Mucosa of descending colon (tissue), 3 donors: ENCODE data around the gene DCAF4. TPM values are rescaled to one million over a fixed set of nuclear protein-coding genes. Genes with fewer than 3 reads are reported as not detected.

Experiments
- ATAC-seq: fragments of 200-7000 bp; cut with Tn5 transposase; one replicate; pipeline ENCODE4 v1.9.1; 2020; ENCODE audit warnings: mild to moderate bottlenecking, moderate library complexity
- DNase-seq, 3 donors: peaks; one replicate each; pipeline ENCODE4 v3.0.0-alpha.2; 2020
- H3K36me3 ChIP-seq: fragments of 200-600 bp; one replicate; pipeline ENCODE4 v1.8.0; 2021; ENCODE audit warnings: low read depth, mild to moderate bottlenecking
- H3K4me1 ChIP-seq: fragments of 200-600 bp; one replicate; pipeline ENCODE4 v1.8.0; 2021; ENCODE audit warnings: low read depth, mild to moderate bottlenecking
- H3K4me3 ChIP-seq: fragments of 200-600 bp; one replicate; pipeline ENCODE4 v1.8.0; 2021; ENCODE audit warnings: mild to moderate bottlenecking
- H3K9me3 ChIP-seq: fragments of 200-600 bp; one replicate; pipeline ENCODE4 v1.8.0; 2021; ENCODE audit warnings: mild to moderate bottlenecking
- CTCF ChIP-seq: fragments of 200-600 bp; IDR thresholded peaks from one replicate; pipeline ENCODE4 v1.8.0; 2022; ENCODE audit warnings: antibody characterized with exemption, mild to moderate bottlenecking
- intact Hi-C, 2 donors: fragments of 100-400 bp; cut with DNase I in 1 of 2; cut with micrococcal nuclease in 1 of 2; formaldehyde crosslinking; loops; one replicate each; pipeline versions ENCODE4 v1.11.0 to v1.11.1; 2022; cut with DNase I, micrococcal nuclease
- total RNA-seq, 3 donors: library from RNA; stranded (reverse); fragmentation: NEBNext Ultra II Directional in 2 of 3; extraction: Animal tissue kit (Norgen Biotek cat#: 25700) in 2 of 3; gene quantifications; one replicate each; pipeline versions ENCODE4 v1.2.1 to v1.2.4, GENCODE V29; 2021 to 2023
- donor health status: DM: no; HTN: no; CAD: no; lungs with moderate emphysema.
- donor health status: DM: no; HTN: no; CAD: no.
- donor health status: DM: no; HTN: yes; CAD: no.

The DCAF4 gene
- total RNA-seq, 3 donors from 2014 or later: 13.9 to 27.0 (median 15.7) TPM

DNA sequence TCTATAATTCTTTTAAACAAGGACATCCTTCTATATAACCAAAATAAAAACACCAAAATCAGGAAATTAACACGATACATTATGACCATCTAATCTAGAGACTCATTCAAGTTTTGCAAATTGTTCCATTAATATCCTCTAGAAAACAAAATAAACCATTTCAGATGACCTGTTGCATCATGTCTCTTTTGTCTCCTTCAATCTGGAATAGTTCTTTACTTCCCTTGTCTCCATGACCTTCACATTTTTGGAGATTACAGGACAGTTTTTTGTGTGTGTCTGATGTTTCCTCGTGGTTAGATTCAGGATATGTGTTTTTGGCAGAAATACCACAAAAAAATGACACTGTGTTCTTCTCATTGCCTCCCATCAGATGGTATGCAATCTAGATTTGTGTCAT is 12.5 kb upstream of the DCAF4 start:
- no peak for TF ChIP-seq CTCF
- H3K9me3 ChIP-seq: no peaks in the 10 kb centered on the region
- ATAC-seq: no peak
- no peaks in the 10 kb centered on the region for H3K4me1 ChIP-seq
- H3K4me3 ChIP-seq: no peak overlapping the region
- intact Hi-C loops: no loop called here
- no peak for DNase-seq
- no peaks in the 10 kb centered on the region for H3K36me3 ChIP-seq

DNA sequence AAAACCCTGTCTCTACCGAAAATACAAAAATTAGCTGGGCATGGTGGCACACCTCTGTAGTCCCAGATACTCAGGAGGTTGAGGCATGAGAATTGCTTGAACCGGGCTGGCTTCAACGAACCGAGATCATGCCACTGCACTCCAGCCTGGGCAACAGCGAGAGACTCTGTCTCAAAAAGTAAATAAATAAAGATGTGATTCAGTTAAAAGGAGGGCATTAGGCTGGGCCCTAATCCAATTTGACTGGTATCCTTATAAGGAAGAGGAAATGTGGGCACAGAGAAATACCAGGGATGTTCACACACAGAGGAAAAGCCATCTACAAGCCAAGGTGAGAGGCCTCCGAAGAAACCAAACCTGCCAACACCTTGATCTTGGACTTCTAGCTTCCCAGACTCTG is 10.1 kb upstream of the DCAF4 start:
- DNase-seq (no peak), ATAC-seq (no peak)
- TF ChIP-seq CTCF: no peak
- Histone ChIP-seq H3K4me1 (no peaks in the 10 kb centered on the region), H3K9me3 (no peaks in the 10 kb centered on the region), H3K36me3 (no peaks in the 10 kb centered on the region), H3K4me3 (no peak overlapping the region)
- intact Hi-C loops: no loop called here

DNA sequence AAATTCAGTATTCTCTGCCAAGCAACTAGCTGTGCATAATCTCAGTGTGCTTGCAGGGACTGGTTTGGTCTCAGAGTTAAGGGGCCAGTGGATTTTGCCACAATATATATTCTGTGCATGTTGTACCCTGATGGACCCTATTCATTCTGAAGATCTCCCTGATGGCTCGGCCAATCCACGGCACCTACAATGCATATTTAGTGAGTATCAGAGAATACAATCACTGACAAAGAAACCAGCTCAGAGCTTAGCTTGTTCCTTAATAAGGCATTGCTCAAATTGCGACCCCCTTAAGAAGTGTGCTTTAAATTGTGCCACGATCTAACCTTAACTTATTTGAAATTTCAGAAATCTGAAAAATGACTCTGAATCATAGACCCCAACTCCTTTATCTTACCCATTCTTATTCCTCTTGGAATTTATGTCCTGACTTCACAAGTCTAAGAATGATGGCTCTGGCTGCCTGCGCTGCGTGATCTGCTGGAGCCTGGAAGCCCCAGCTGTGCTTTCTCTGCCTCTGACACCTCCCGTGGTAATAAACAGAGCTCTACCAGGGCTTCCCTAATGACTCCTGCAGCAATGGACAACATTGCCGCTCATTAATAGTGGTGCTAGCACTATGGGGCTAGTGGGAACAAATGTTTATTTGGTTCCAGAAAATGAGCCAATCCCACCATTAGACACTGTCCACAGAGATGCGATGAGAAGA is 9.0 kb upstream of the DCAF4 start:
- Histone ChIP-seq H3K4me1 (no peaks in the 10 kb centered on the region), H3K36me3 (no peaks in the 10 kb centered on the region), H3K4me3 (no peak overlapping the region), H3K9me3 (no peaks in the 10 kb centered on the region)
- no peak for ATAC-seq
- DNase-seq: no peak
- intact Hi-C loops: no loop called here
- TF ChIP-seq CTCF: no peak

DNA sequence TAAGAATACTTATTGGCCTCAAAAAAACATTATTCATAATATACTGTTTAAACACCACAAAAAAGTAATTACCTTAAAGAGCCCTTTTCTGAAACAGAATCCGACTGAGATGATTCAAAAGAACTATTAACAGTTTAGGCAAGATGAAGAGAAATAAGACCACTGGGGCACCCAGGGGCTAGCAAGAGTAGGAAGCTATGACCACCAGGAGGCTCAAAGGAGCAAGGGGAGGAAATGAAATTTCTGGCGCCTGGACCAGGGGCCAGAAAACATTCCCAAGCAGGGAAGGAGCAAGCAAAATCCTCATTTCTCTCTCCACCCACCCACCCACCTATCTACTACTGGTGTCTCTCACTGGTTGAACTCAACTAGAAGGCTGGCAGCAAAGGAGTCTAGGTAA is 6.3 kb upstream of the DCAF4 start:
- DNase-seq (no peak), ATAC-seq (no peak)
- Histone ChIP-seq H3K36me3 (no peaks in the 10 kb centered on the region), H3K9me3 (no peaks in the 10 kb centered on the region), H3K4me3 (no peak overlapping the region), H3K4me1 (no peaks in the 10 kb centered on the region)
- no peak for TF ChIP-seq CTCF
- intact Hi-C loops: no loop called here

DNA sequence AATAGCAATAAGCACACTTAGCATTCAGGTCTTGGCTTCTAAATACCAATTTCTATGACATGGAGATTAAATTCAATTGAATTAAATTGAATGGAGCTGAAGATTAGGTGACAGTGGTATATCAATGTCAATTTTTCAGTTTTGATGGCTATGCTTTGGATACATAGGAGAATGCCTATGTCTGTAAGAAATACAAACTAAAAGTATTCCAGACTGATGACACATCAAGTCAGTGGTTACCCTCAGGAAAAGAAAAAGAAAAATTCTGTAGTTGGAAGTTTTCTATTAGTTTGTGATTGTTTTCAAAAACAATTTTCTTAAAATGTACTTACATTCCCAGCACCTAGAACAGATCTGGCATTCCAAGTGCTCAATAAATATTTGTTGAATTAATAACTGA is 4.9 kb upstream of the DCAF4 start:
- intact Hi-C loops: no loop called here
- ATAC-seq (no peak), DNase-seq (no peak)
- no peaks in the 10 kb centered on the region for H3K36me3 ChIP-seq
- no peaks in the 10 kb centered on the region for H3K9me3 ChIP-seq
- no peak overlapping the region for H3K4me3 ChIP-seq
- H3K4me1 ChIP-seq: no peaks in the 10 kb centered on the region
- no peak for TF ChIP-seq CTCF

DNA sequence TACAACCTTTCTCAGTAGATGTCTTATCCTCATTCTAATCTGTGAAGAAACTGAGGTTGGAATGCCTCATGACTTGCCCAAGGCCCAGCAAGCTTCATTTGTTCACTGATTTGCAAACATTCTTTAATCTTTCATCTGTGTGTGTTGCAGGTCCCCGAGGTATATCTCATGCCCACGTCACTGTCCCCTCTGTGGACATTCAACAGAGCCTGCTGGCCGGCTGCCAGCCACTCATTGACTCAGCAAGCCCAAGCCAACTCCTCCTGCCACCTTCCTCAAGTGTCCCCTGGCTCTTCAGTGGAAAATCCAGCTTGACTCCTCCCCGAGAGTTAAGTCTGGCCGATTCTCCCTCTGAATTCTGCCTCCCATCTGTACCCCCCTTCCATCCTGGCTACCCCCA is 1.9 kb upstream of the DCAF4 start:
- ATAC-seq (no peak), DNase-seq (no peak)
- TF ChIP-seq CTCF: no peak
- Histone ChIP-seq H3K4me3 (no peak overlapping the region), H3K4me1 (no peaks in the 10 kb centered on the region), H3K36me3 (no peaks in the 10 kb centered on the region), H3K9me3 (no peaks in the 10 kb centered on the region)
- intact Hi-C loops: no loop called here
